NCI-H446 (cell line): ENCODE results near the gene XPR1.
A peak's percentile ranks its signal among the peaks of the same experiment; 100 is the strongest.
"Not testable (repeated sequence)": the region's sequence is repeated elsewhere in the genome, so short reads cannot be mapped to it uniquely, and the experiment has no call there.

Source experiments
- DNase-seq, 2 experiments: peaks; one replicate each; lab custom pipeline; 2025; lab: John Stamatoyannopoulos, UW

Gene XPR1

DNA sequence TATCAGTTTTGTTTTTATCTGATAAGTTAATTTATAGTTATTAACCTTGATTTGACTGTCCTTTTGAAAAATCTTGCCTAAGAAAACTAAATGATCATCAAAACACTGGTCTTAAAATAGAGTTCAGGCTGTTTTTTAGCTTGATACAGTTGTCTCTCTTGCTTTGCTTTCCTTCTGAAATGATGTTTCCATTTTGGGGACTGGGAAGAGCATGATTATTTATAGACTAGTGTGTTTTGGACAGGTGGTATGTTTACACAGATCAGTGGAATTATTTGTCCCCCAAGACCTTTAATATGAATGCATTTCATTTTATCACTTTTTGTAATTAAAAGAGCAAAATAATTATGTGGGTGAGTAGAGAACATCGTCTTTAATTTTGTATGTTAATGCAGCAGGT lies 90.8 kb downstream of the XPR1 start:
- no peak for DNase-seq

DNA sequence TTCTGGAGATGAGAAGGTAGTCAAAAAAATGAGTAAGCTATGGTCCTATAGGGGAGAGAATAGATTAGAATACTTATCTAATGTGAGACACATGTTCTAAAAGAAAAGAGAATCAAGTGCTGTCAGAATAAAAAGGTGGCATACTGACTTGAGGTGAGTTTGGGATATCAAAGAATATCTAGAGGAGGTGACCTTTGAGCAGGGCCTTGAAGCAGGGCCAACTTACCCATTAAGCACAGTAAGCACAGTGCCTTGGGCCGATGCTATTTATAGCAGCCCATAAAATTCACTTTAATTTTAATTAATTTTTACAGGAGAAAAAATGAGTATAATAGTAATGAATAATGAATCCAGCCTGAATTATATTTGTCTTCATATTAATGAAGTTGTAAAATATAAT lies 92.2 kb downstream of the XPR1 start:
- no peak for DNase-seq

DNA sequence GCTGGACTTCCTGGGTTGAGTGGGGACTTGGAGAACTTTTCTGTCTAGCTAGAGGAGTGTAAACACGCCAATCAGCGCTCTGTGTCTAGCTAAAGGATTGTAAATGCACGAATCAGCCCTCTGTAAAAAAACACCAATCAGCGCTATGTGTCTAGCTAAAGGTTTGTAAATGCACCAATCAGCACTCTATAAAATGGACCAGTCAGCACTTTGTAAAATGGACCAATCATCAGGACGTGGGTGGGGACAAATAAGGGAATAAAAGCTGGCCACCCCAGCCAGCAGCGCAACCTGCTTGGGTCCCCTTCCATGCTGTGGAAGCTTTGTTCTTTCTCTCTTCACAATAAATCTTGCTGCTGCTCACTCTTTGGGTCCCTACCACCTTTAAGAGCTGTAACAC lies 94.2 kb downstream of the XPR1 start:
- DNase-seq, result not testable (repeated sequence)

DNA sequence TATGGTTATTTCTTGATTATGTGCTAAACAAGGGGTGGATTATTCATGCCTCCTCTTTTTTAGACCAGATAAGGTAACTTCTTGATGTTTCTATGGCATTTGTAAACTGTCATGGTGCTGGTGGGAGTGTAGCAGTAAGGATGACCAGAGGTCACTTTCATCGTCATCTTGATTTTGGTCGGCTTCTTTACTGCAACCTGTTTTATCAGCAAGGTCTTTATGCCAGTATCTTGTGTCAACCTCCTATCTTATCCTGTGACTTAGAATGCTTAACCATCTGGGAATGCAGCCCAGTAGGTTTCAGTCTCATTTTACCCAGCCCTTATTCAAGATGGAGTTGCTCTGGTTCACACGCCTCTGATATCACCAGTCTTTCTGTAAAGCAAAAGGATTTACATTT lies 95.9 kb downstream of the XPR1 start:
- not testable (repeated sequence) for DNase-seq

DNA sequence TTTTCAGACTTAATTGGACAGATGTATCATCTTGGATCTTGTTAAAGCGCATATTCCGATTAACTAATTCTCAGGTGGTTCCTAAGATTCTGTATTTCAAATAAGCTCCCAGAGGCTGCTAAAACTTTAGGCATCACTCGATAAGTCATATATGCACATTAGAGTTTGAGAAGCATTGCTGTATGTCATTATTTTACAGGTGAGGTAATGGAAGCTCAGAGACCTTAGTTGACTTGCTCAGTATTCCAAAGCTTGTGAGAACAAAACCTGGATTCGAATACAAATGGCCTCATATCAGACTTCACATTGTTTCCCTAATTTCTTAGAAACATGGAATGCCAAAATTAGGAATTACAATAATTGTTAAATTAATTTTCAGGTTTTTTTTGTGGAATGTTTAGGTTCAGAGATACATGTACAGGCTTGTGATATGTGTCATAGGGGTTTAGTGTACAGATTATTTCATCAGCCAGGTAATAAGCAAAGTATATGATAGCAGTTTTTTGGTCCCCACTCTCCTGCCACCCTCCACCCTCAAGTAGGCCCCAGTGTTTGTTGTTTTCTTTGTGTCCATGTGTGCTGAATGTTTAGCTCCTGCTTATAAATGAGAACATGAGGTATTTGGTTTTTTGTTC lies 96.8 kb downstream of the XPR1 start:
- DNase-seq, result no peak

DNA sequence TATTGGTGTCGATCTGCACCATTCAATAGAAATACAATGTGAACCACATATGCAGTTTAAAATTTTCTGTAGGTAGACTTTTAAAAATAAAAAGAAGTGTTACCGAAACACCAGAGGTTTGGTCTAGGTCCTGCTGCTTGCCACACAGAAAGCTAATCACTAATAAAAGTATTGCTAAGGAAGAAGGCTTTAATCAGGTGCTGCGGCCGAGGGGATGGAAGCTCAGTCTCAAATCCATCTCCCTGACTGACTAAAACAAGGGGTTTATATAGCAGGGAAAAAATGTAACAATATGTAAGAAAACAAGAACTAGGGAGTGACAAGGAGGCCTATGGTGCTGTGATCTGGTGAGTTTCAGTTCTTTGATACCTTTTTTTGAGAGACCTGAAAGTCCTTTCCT lies 99.3 kb downstream of the XPR1 start:
- no peak for DNase-seq

DNA sequence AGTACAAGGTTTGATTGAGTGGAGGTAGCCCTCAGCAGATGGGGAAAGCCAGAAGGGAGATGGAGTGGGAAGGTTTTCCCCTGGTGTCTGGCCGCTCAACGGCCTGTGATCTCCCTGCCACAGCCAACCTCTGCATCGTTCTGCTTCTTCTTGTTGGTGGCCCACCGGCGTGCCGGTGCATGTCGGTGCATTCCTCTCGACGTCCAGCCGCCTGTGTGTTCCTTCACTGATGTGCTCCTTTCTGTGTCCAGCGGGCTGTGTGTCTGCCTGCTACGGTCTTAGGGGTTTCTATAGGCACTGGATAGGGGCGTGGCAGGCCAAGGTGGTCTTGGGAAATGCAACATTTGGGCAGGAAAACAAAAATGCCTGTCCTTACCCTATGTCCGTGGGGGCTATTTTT lies 101.0 kb downstream of the XPR1 start:
- DNase-seq, result no peak

DNA sequence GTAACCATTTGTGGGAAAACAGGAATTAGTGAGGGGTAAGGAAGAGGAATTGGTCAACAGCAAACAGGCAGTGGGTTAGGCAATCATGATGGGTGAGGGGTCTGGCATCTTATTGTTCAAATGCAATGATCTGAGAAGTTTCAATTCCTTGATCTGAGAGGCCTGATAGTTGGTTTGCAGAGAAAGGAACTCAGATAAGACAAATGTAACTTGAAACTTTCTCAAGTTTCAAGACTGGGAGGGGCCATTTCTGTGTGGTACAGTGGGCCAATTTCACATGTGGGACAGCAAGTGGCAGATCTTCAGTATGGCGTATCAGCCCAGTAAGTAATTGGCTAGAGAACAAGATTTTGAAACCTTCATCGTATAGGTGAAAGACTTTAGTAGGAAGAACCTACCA lies 102.5 kb downstream of the XPR1 start:
- DNase-seq, result no peak

DNA sequence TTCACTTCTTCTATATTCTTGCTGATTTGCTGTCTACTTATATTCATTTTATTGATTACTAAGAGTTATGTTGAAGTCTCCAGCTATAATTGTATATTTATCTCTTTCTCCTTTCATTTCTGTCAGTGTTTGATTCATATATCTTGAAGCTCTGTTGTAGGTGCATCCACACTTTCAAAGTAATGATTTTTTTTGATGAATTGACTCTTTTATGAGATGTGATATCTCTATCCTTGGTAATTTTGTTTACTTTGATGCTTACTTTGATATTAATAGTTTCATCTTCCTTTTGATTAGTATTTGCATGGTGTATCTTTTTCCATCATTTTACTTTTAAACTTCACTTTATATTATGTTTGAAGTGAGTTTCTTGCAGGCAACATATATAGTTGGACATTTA lies 110.8 kb downstream of the XPR1 start:
- no peak for DNase-seq

DNA sequence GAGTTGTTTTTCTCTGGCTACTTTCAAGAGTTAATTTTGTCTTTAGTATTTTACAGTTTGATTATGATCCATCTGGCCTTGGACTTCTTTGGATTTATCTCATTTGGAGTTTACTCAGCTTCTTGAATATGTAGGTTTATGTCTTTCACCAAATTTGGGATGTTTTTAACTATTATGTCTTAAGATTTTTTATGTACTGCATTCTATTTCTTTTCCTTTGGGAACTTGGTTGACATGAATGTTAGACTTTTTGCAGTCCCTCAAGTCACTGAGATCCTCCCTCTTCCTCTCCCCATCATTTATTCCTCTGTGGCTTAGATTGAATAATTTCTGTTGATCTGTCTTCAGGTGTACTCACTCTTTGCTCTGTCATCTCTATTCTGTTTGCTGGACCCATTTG lies 112.0 kb downstream of the XPR1 start:
- DNase-seq, result no peak

DNA sequence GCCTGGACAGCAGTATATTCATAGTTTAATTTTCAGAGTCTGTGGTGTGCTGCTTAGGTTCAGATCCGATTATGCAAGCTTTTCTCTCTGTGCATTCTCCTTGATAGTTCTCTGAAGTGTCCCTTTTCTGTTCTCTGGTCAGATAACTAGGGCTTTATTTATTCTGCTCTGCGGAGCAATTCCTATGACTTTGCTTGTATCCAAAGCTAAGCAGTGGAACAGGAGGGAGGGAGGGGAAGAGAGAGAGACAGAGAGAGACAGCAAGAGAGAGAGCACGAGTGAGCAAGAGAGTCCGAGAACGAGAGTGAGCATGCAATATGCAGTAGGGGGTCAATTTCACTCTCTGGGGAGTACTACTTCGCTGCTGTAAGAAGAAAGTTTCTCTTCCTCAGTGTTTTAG lies 113.3 kb downstream of the XPR1 start:
- DNase-seq, result no peak

DNA sequence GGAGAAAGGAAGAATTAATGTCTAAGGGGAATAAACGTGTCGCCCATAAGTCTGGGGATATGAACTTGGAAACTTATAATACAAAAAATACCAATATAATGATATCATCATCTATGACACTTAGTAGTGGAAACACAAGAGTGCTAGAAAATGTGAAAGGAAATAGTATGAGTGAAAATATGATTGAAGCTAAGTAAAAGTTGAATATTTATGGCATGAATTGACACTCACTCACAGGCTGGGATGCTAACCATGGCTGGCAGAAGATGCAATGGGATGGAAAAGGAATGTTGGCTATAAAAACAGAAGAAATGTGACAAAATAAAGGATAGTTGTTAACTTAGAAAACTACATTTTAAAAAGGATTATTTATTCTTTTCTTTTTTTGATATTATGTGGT lies 120.1 kb downstream of the XPR1 start:
- no peak for DNase-seq

DNA sequence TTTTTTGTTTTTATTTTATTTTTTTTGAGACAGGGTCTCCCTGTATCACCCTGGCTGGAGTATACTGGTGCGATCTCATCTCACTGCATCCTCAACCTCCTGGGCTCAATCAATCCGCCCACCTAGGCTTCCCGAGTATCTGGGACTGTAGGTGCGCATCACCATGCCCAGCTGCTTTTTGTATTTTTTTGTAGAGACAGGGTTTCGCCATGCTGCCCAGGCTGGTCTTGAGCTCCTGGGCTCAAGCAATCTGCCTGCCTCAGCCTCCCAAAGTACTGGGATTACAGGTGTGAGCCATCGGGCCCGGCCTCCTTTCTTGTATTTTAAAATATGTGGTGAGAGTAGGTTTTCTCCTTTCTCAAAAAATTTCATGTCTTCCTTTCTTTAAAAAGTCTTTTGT lies 122.6 kb downstream of the XPR1 start:
- no peak for DNase-seq

DNA sequence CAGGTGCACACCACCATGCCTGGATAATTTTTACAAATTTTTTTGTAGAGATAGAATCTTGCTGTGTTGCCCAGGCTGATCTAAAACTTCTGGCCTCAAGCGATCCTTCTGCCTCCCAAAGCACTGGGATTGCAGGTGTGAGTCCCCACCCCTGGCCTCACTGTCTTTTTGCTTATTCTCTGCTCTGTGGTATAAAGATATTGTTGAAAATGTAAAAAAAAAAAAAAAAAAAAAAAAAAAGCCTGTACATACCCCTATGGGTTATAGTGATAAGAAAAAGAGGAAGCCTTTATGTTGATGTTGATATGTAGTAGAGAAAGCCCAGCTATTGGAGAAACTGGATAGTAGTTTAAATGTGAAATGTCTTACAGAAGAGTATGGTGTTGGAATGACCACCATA lies 125.8 kb downstream of the XPR1 start:
- DNase-seq, result no peak

DNA sequence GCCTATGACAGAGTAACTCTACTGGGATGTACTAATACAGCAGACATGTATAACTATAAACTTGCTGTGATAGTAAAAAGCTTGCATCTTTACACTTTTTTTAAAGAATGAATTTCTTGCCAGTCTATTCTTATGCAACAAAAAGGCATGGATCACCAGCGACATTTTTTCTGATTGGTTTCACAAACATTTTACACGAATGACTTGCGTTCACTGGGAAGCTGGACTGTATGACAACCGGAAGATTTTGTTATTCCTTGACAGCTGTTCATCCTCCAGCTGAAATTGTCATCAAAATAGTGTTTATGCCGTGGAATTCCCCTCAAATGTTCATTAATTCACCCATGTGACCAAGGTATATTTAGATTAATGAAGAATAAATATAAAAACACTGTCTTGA lies 131.0 kb downstream of the XPR1 start:
- DNase-seq, result no peak

DNA sequence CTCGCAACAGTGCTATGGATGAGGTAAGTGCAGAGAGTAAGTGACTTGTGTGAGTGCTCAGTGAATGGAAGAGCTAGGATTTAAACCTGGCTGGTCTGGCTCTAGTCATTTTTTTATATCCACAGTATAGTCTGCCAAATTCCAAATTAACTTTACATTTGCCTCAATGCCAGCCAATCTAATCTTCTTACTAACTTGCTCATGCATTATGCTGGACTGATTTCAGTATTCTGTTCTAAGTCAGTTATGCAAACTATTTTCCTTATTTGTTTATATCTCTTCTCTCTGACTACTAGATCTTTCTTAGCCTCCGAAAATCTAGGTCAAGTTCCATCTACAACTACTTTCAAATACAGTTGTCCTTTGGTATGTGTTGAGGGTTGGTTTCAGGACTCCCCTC lies 133.3 kb downstream of the XPR1 start:
- DNase-seq, result peak in 1 of 2 experiments; percentile 41

DNA sequence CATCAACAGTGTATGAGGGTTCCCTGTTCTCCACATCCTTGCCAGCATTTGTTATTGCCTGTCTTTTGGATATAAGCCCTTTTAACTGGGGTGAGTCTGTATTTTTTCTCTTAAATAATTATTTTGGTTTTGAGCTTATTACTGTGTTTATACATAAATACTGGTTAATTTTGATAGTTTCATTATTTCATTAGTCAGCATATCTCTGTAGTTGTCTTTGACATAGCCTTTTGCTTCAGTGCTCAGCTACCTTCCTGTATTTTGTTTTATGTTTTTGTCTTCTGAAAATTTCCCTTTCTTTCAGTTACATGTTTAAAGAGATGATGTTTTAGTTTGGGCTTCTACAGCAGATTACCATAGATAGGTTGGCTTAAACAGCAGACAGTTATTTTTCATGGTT lies 138.1 kb downstream of the XPR1 start:
- no peak for DNase-seq

DNA sequence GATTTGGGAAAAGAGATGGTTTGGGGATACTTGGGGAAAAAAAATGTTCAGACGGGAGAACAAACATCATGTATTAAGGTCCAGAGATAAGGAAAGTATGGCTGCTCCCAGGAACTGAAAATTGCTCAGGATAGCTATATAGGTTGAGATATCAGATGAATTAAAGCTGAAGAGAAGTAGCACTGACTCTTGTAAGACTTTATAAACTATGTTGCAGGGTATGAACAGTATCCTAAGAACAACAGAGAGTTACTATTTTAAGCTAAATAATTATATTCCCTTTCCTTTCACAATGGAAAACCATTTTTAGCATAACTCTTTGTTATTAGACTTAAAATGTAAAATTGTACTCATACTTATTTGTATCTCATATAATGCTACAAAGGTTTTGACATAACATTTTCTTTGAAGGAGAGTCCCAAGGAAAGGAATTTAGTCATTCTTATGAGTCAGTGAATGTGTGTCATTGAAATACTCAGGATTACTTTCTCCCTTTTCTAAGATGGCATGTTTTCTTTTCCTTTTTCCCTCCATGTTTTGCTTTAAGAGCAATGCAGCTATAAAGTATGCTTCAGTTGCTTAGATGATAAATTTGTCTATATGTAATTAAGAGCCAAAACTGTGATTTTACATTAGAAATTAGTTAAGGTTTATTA lies 141.5 kb downstream of the XPR1 start:
- DNase-seq, result no peak

DNA sequence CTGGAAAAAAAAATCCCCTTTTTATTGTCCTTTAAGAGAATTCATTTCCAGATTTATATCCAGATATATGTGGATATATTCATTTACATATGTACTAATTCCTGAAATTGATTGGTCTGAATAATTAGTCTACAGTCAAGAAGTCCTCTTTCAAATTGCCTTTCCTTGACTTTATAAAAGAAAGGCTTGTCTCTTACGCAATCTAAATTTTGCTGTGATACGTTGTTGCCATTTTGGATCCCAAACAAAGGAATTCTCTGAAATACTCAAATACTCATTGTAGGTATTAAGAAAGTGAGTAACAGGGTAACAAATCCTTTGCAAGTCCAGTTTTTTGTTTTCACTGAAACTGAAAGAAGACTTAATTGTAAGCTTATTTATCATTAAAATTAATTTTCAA lies 144.0 kb downstream of the XPR1 start:
- no peak for DNase-seq

DNA sequence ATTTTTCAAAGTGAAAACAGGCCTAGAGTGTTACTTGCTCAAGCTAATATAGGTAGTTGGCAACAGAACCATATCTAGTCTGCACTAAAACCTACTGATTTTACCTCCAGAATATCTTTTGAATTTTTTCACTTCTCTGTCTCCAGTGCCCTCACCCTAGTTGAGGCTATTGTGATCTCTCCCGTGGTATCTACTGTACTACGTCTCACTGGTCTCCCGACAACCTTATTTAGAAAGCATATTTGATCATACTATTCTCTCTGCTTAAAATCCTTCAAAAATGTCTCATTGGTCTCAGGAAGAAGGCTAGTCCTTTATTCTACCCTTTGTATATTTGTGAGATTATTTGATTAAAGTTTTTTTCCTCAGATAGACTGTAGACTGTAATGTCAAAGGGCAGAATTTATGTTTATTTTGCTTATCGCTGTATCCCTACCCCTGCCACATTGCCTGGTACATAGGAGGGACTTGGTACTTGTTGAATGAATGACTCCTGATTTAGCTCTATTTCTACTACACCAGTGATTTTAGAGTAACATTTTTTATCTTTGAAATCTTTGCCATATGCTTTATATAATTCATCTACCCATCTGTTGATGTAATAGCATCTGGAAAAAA lies 145.4 kb downstream of the XPR1 start:
- no peak for DNase-seq

DNA sequence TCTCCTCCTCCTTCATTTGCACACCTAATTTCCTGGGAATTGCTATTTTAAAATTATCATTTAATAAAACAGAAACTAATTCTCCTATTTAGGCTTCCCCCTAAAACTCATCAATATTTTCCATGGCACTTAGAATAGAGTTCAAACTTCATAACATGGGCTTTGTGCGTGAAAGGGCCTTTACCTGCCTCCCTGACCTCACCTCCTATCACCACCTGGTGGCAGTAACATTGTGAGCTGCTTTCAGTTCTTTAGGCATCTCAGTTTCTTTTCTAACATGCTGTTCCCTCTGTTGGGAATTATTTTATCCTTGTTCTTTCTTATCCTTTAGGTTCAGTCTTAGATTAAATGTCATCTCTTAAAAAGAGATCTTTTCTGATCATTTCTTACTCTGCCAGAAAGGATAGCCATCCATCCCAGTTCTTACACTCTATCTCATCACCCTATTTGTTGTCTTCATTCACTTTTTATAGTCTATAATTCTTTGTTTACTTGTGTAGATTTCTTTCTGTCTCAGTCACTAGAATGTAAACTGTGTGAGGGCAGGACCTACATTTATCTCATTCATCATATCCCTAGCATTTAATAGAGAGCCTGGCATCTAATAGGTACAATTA lies 147.1 kb downstream of the XPR1 start:
- no peak for DNase-seq

DNA sequence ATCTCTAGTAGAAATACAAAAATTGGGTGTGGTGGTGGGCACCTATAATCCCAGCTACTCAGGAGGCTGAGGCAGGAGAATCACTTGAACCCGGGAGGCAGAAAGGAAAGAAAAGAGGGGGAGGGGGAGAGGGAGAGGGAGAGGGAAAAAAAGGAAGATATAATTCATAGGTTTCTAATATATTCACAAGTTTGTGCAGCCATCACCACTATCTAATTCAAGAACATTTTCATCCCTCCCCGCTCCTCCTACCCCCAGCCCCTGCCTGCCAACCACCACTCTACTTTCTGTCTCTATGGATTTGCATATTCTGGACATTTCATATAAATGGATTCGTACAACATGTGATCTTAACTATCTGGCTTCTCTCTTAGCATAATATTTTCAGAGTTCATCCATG lies 147.8 kb downstream of the XPR1 start:
- no peak for DNase-seq

DNA sequence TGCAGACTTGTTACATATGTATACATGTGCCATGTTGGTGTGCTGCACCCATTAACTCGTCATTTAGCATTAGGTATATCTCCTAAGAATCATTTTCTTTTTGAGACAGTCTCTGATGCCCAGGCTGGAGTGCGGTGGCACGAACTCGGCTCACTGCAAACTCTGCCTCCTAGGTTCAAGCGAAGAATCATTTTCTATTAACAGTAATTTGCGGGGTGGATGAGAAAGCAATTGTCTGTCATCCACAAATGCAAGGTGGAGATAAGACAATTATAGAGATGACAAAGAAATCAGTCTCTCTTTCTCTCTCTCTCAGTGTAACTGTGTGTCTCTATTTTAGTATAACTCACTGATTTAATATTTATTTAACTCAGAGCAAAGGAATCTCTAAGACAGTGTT lies 149.9 kb downstream of the XPR1 start:
- DNase-seq, result no peak
